Measurements from ENCODE around the gene TNS2. TPM values are rescaled to one million over a fixed set of nuclear protein-coding genes. Genes with fewer than 3 reads are reported as not detected.
A peak's percentile ranks its signal among the peaks of the same experiment; 100 is the strongest.
"Not testable (repeated sequence)": the region's sequence is repeated elsewhere in the genome, so short reads cannot be mapped to it uniquely, and the experiment has no call there.

TNS2 gene
- total and polyA plus RNA-seq, 5 experiments from 2014 or later: 0.13 to 3.0 (median 1.3) TPM; not detected in 1

GRCh38 chr12:53012928-53013327 lies 36.9 kb upstream of the TNS2 start:
- H3K4me3 Mint-ChIP-seq: peak overlapping the region in 2 of 10 donors; percentile 3 to 8
- no peak overlapping the region for H3K27ac Mint-ChIP-seq
- H3K9me3 Mint-ChIP-seq: no peaks in the 10 kb centered on the region
- POLR2A ChIA-PET: interaction anchor here (0.6 kb wide), 1 partner anchor 596 kb away, joined by 3 read pairs; no protein-coding TSS in a partner anchor
- H3K27me3 Mint-ChIP-seq: no peaks in the 10 kb centered on the region
- ATAC-seq (no peak), DNase-seq (no peak)
- H3K4me1 Mint-ChIP-seq: peaks cover 21 to 73% (median 56%) of the 10 kb centered on the region in 4 donors
- peaks cover 0 to 58% (median 4%) of the 10 kb centered on the region in 3 donors for H3K36me3 Mint-ChIP-seq

- POLR2A ChIA-PET: interaction anchor here (0.7 kb wide), 1 partner anchor 14 kb away, joined by 3 read pairs; no protein-coding TSS in a partner anchor
- no peaks in the 10 kb centered on the region for H3K9me3 Mint-ChIP-seq
- no peaks in the 10 kb centered on the region for H3K27me3 Mint-ChIP-seq
- H3K27ac Mint-ChIP-seq: peak overlapping the region in 6 of 10 donors; percentile 1 to 75 (median 36)
- peaks cover 0 to 67% (median 10%) of the 10 kb centered on the region in 3 donors for H3K36me3 Mint-ChIP-seq
- DNase-seq: no peak
- no peak for ATAC-seq
- H3K4me3 Mint-ChIP-seq: no peak overlapping the region
- peaks cover 15 to 58% (median 41%) of the 10 kb centered on the region in 4 donors for H3K4me1 Mint-ChIP-seq
Observed at GRCh38 chr12:53014709-53015108, 35.2 kb upstream of the TNS2 start.

GRCh38 chr12:53025250-53025649 lies 24.6 kb upstream of the TNS2 start:
- ATAC-seq (no peak), DNase-seq (no peak)
- peaks cover 16 to 88% (median 23%) of the 10 kb centered on the region in 3 donors for H3K36me3 Mint-ChIP-seq
- POLR2A ChIA-PET: no interaction called here
- H3K27me3 Mint-ChIP-seq: no peaks in the 10 kb centered on the region
- H3K9me3 Mint-ChIP-seq: no peaks in the 10 kb centered on the region
- no peak overlapping the region for H3K27ac Mint-ChIP-seq
- H3K4me1 Mint-ChIP-seq: peaks cover 0 to 6% (median 4%) of the 10 kb centered on the region in 4 donors
- no peak overlapping the region for H3K4me3 Mint-ChIP-seq

DNA sequence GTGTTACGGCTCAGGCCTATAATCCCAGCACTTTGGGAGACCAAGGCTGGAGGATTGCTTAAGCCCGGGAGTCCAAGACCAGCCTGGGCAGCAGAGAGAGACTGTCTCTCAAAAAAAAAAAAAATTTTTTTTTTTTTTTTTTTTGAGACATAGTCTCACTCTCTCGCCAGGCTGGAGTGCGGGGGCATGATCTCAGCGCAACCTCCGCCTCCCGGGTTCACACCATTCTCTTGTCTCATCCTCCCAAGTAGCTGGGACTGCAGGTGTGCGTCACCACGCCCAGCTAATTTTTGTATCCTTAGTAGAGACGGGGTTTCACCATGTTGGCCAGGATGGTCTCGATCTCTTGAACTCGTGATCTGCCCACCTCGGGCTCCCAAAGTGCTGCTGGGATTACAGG lies 22.9 kb upstream of the TNS2 start:
- H3K4me1 Mint-ChIP-seq, H3K4me3 Mint-ChIP-seq, H3K27ac Mint-ChIP-seq, H3K27me3 Mint-ChIP-seq, H3K9me3 Mint-ChIP-seq, ATAC-seq, DNase-seq: not testable (repeated sequence)
- H3K36me3 Mint-ChIP-seq: peaks cover 14 to 88% (median 24%) of the 10 kb centered on the region in 3 donors
- POLR2A ChIA-PET: interaction anchor here (0.7 to 1.2 kb wide), 3 partner anchors 14 to 21 kb away, joined by 3 read pairs; partner anchors contain the start of gene EIF4B

DNA sequence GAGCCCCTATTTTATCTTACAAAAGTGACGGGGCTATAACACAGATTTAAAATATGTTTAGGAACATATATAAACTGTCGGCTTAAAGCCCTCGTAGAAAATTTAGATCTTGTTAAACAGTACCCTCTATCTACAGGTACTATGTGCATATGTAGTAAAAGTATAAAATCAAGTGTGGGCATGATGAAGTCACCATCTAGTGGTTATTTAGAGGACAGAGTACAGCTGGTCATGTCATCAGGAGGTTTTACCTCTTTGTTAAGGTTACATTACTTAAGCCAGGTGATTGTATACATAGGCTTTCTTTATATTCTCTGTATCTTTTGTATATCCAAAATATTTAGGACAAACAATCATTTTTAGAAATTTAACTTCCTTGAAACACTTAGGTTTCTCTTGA lies 18.2 kb upstream of the TNS2 start:
- peaks cover 0 to 5% (median 2%) of the 10 kb centered on the region in 4 donors for H3K4me1 Mint-ChIP-seq
- no peaks in the 10 kb centered on the region for H3K9me3 Mint-ChIP-seq
- H3K4me3 Mint-ChIP-seq: no peak overlapping the region
- H3K27ac Mint-ChIP-seq: no peak overlapping the region
- no peak for ATAC-seq
- peaks cover 7 to 95% (median 30%) of the 10 kb centered on the region in 3 donors for H3K36me3 Mint-ChIP-seq
- no peaks in the 10 kb centered on the region for H3K27me3 Mint-ChIP-seq
- no peak for DNase-seq
- POLR2A ChIA-PET: interaction anchor here (0.6 kb wide), 1 partner anchor 460 kb away, joined by 3 read pairs; no protein-coding TSS in a partner anchor

DNA sequence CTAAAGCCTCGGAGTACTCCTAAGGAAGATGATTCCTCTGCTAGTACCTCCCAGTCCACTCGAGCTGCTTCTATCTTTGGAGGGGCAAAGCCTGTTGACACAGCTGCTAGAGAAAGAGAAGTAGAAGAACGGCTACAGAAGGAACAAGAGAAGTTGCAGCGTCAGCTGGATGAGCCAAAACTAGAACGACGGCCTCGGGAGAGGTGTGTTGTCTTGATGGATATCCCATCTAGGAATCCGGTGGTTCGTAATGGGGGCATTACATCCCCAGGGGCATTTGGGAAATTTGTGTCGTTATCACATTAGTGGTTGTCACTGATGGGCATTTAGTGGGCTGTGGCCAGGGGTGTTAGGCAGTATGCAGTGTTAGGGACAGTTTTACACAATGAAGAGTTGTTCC lies 16.0 kb upstream of the TNS2 start:
- H3K27ac Mint-ChIP-seq: peak overlapping the region in 3 of 10 donors; percentile 7 to 67 (median 16)
- H3K4me3 Mint-ChIP-seq, DNase-seq, H3K27me3 Mint-ChIP-seq, ATAC-seq, H3K9me3 Mint-ChIP-seq: not testable (repeated sequence)
- peaks cover 5 to 18% (median 6%) of the 10 kb centered on the region in 4 donors for H3K4me1 Mint-ChIP-seq
- POLR2A ChIA-PET: interaction anchor here (1.0 kb wide), 1 partner anchor 12 kb away, joined by 3 read pairs; no protein-coding TSS in a partner anchor
- H3K36me3 Mint-ChIP-seq: peaks cover 2 to 95% (median 23%) of the 10 kb centered on the region in 3 donors

DNA sequence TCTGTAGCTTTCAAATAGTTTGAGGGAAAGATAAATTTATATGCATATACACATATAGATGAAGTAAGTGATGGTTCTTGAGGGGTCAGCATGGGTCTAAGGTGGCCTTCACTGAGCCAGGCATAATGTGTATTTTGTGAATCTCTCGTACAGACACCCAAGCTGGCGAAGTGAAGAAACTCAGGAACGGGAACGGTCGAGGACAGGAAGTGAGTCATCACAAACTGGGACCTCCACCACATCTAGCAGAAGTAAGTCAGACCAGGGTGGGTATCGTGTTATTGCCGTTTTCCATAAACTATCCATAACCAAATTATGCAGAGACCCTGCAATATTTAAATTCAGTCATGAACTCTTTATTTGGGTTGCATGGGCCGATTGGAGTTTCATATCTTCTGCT lies 15.4 kb upstream of the TNS2 start:
- H3K27me3 Mint-ChIP-seq: no peaks in the 10 kb centered on the region
- ATAC-seq (no peak), DNase-seq (no peak)
- H3K9me3 Mint-ChIP-seq: no peaks in the 10 kb centered on the region
- peaks cover 3 to 95% (median 26%) of the 10 kb centered on the region in 3 donors for H3K36me3 Mint-ChIP-seq
- H3K4me1 Mint-ChIP-seq: peaks cover 8 to 23% (median 10%) of the 10 kb centered on the region in 4 donors
- peak overlapping the region in 4 of 10 donors; percentile 16 to 81 (median 68) for H3K27ac Mint-ChIP-seq
- POLR2A ChIA-PET: interaction anchor here (1.0 kb wide), 2 partner anchors 13 to 20 kb away, joined by 3 to 8 read pairs; no protein-coding TSS in a partner anchor
- H3K4me3 Mint-ChIP-seq: no peak overlapping the region

- Mint-ChIP-seq H3K4me3 (no peak overlapping the region), H3K36me3 (peaks cover 3 to 94% (median 25%) of the 10 kb centered on the region in 3 donors), H3K27me3 (no peaks in the 10 kb centered on the region), H3K9me3 (no peaks in the 10 kb centered on the region), H3K4me1 (peaks cover 5 to 20% (median 10%) of the 10 kb centered on the region in 4 donors), H3K27ac (no peak overlapping the region)
- DNase-seq (peak in 1 of 10 donors; percentile 44), ATAC-seq (no peak)
- POLR2A ChIA-PET: interaction anchor here (1.3 kb wide), 1 partner anchor 63 kb away, joined by 3 read pairs; no protein-coding TSS in a partner anchor
Observed at GRCh38 chr12:53036802-53037201, 13.1 kb upstream of the TNS2 start.

DNA sequence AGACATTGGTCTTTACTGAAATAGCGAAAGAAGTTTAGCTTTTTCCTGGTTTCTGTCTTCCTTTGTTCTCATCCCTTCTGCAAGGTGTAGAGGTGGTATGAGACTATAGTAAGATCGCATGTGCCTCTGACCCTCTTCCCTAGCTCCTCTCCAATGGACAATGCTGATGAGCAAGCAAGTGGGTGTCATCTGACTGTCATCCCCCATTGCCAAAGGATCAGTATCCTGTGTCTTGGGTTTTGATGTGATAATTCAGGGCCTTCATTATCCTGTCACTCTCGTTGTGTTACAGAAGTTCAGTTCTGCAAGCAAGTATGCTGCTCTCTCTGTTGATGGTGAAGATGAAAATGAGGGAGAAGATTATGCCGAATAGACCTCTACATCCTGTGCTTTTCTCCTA lies 10.0 kb upstream of the TNS2 start:
- peak overlapping the region in 1 of 10 donors; percentile 43 for H3K27ac Mint-ChIP-seq
- H3K4me3 Mint-ChIP-seq: peak overlapping the region in 1 of 10 donors; percentile 15
- DNase-seq (no peak), ATAC-seq (no peak)
- H3K36me3 Mint-ChIP-seq: peaks cover 3 to 72% (median 11%) of the 10 kb centered on the region in 3 donors
- H3K27me3 Mint-ChIP-seq: no peaks in the 10 kb centered on the region
- H3K9me3 Mint-ChIP-seq: no peaks in the 10 kb centered on the region
- peaks cover 5 to 22% (median 14%) of the 10 kb centered on the region in 4 donors for H3K4me1 Mint-ChIP-seq
- POLR2A ChIA-PET: no interaction called here

DNA sequence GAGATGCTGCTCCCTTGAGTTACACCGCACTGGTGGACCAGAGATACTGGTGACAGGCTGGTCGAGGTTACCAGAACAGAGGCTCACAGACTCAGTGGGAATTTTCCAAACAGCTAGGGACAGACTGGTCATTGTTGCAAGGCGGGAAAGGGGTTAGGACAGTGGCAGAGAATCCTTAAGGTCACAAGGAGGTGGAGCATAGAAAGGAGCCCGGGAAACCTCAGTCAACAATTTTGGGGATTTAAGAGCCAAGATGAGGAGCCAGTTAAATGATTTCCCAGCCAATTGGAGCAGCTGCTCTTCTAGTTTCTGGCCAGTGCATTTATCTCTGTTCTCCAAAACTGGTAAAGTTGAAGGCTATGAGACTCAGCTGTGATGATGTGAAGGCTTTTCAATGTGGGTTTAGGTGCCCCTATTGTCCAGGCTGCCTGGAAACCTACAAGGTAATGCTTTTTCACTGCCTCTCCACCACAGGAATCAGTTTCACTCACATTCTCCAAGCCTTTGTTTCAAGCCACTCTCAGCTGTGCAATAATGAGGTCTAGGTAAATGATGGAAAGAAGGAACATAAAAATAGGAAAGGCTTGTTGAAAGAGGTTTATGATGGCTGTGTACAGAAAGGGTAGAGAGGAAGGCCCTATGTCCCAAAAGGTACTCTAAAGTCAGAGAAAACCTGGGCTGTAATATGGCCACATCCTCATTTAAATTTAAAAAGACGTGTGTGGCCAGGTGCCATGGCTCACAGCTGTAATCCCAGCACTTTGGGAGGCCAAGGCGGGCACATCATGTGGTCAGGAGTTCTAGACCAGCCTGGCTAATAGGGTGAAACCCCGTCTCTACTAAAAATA lies 7.0 kb upstream of the TNS2 start:
- DNase-seq (no peak), ATAC-seq (no peak)
- Mint-ChIP-seq H3K27me3 (no peaks in the 10 kb centered on the region), H3K4me3 (no peak overlapping the region), H3K36me3 (peaks cover 3 to 43% (median 8%) of the 10 kb centered on the region in 3 donors), H3K9me3 (no peaks in the 10 kb centered on the region), H3K4me1 (peaks cover 8 to 34% (median 30%) of the 10 kb centered on the region in 4 donors), H3K27ac (peak overlapping the region in 7 of 10 donors; percentile 4 to 86 (median 41))
- POLR2A ChIA-PET: interaction anchor here (0.7 to 1.4 kb wide), 3 partner anchors 12 to 21 kb away, joined by 3 to 4 read pairs (median 3); no protein-coding TSS in a partner anchor

- no peak overlapping the region for H3K4me3 Mint-ChIP-seq
- H3K36me3 Mint-ChIP-seq: peaks cover 0 to 30% (median 1%) of the 10 kb centered on the region in 3 donors
- no peaks in the 10 kb centered on the region for H3K27me3 Mint-ChIP-seq
- ATAC-seq (no peak), DNase-seq (peak in 1 of 10 donors; percentile 53)
- POLR2A ChIA-PET: interaction anchor here (0.9 to 1.0 kb wide), 2 partner anchors 10 kb away, joined by 3 read pairs; no protein-coding TSS in a partner anchor
- H3K4me1 Mint-ChIP-seq: peaks cover 2 to 26% (median 21%) of the 10 kb centered on the region in 4 donors
- H3K27ac Mint-ChIP-seq: peak overlapping the region in 3 of 10 donors; percentile 11 to 89 (median 52)
- no peaks in the 10 kb centered on the region for H3K9me3 Mint-ChIP-seq
Observed at GRCh38 chr12:53044052-53044581, 5.7 kb upstream of the TNS2 start.

All from naive thymus-derived CD8-positive, alpha-beta T cell (primary cell).